A673 (cell line): ENCODE data around the gene SOCS3.

Source experiments
- EZH2 ChIP-seq: fragments of 200-600 bp; sonication (generic); IDR thresholded peaks from 2 replicates; pipeline ENCODE4 v1.6.1; 2017; ENCODE audit warnings: borderline replicate concordance, low read depth, mild to moderate bottlenecking, mixed read lengths, antibody characterized with exemption, low read length; ENCODE audit not compliant: poor library complexity, severe bottlenecking
- TF ChIP-seq, protein P1 (sequence below): fragments of 300-800, 200-600 bp; sonication (generic); conservative IDR thresholded peaks from 2 replicates; pipeline ENCODE4 v1.5.1; 2017; ENCODE audit warnings: low read depth, mild to moderate bottlenecking, antibody characterized with exemption, low read length, moderate library complexity, mixed read lengths

DNA sequence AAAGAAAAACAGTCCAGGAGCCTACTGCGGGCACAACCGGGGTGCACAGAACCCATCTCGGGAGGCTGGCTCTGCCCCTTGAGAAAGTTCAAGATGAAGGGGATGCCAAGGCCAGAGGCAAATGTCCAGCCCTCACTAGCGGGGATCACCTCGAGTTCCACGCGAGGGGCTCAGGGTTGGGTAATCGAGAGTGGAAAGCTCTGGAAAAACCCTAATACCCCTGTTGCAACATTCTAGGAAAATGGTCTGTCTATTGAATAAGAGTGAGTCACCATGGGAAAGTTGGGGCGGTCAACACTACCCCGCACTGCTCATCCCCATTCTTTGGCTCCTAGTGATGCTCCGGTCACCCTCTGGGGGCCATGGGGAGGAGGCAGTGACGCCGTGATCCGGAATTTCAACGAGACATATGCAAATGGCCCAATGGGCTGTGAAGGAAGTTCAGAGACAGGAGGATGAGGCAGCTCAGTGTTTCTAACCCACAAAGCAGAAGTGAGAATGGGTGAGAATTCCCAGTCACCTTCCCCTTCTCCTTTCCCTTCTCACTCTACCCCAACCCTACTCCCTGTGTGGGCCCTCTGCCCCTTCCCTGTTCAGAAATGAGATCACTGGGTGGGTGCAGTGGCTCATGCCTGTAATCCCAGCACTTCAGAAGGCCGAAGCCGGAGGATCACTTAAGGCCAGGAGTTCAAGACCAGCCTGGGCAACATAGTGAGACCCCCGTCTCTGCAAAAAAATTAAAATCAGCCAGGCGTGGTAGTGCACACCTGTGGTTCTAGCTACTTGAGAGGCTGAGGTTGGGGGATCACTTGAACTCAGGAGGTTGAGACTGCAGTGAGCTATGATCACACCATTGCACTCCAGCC, 22.4 kb downstream of the SOCS3 start:
- TF ChIP-seq, protein P1, sequence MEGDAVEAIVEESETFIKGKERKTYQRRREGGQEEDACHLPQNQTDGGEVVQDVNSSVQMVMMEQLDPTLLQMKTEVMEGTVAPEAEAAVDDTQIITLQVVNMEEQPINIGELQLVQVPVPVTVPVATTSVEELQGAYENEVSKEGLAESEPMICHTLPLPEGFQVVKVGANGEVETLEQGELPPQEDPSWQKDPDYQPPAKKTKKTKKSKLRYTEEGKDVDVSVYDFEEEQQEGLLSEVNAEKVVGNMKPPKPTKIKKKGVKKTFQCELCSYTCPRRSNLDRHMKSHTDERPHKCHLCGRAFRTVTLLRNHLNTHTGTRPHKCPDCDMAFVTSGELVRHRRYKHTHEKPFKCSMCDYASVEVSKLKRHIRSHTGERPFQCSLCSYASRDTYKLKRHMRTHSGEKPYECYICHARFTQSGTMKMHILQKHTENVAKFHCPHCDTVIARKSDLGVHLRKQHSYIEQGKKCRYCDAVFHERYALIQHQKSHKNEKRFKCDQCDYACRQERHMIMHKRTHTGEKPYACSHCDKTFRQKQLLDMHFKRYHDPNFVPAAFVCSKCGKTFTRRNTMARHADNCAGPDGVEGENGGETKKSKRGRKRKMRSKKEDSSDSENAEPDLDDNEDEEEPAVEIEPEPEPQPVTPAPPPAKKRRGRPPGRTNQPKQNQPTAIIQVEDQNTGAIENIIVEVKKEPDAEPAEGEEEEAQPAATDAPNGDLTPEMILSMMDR = no peak
- TF ChIP-seq EZH2 = no peak
